Stimulated activated naive CD8-positive, alpha-beta T cell treated with anti-CD3 and anti-CD28 coated beads, Interleukin-15, Interleukin-2, amounts not matched to agents 100 U/mL and 50 U/mL, for 24 hours (primary cell): Measurements from ENCODE around the gene FGD6.

Source experiments
- ATAC-seq: fragments of 150-1000 bp; cut with Tn5 transposase; one replicate; pipeline ENCODE4 v1.10.0; 2021
- DNase-seq: peaks from one replicate; pipeline ENCODE4 v3.0.0; 2021

The FGD6 gene

DNA sequence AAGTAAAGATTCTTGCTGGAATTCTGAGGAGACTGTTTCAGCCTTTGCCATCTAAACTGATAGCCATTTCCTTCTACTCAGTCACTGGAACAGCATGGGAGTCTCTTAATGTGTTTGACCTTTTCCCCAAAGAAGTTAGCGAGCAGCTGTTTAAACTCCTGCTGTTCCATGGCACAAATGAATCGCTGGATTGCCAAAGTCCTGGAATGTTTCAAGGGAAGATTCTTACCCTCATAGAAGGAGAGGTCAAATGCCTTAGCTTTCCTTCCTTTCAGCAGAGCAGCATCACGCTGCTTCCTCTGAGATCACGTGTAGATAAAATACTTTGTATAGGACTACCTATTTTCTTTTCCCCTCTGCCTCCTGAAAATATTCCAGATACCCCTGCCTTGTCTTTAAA, 133.3 kb downstream of the FGD6 start:
- DNase-seq (no peak), ATAC-seq (no peak)

DNA sequence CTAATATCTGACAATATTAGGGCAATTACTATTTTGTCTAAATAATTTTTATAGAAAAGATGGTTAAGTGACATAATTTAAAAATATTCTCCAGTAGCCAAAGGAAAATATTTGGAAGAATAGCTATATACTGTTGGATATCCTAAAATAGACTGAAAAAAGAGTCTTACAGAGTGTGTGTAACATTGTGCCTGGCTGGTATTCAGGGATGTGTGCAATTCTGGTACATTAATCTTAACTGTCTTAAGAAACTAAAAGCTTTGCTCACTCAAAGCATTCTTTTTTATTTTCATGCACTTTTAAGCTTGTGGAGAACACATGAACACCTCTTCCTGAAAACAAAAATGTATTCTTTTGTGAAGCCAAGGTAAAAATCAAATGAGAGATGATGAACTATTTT, 133.8 kb downstream of the FGD6 start:
- ATAC-seq (no peak), DNase-seq (no peak)

DNA sequence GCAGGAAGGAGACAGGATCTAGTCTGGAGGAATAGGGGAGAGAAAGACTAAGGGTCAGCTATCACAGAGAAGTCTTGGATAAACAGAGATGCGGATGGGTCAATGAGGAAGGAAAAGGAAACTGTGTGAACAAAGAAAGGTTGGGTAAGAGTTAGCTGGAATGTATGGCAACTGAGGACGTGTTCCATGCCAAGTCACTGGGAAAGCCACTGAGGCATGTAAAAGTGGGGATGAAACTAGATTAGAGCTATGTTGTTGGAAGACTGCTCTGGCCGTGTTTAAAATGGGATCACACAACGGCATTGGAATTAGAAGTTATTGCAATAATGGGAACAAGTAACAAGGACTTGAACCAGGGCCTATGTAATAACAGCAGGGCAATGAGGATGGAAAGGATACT, 139.9 kb downstream of the FGD6 start:
- no peak for ATAC-seq
- DNase-seq, result no peak

DNA sequence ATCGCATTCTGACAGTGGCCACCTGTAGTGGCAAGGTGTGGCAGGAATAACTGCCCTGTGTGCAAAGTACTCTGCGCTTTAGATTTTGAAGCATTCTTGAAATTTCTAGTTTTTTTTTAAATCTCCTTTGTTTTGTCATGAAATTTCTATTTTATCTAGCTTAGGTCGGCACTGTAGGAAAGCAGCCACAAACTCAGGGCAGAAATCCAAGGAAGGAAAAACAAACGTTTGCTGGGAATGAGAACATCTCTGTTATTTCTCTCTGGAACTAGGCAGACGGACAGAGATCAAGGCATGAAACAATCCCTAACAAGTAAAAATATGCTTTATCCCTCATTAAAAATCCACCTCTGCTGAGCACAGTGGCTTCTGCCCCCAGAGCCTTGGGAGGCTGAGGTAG, 142.5 kb downstream of the FGD6 start:
- DNase-seq, result no peak
- ATAC-seq, result no peak

DNA sequence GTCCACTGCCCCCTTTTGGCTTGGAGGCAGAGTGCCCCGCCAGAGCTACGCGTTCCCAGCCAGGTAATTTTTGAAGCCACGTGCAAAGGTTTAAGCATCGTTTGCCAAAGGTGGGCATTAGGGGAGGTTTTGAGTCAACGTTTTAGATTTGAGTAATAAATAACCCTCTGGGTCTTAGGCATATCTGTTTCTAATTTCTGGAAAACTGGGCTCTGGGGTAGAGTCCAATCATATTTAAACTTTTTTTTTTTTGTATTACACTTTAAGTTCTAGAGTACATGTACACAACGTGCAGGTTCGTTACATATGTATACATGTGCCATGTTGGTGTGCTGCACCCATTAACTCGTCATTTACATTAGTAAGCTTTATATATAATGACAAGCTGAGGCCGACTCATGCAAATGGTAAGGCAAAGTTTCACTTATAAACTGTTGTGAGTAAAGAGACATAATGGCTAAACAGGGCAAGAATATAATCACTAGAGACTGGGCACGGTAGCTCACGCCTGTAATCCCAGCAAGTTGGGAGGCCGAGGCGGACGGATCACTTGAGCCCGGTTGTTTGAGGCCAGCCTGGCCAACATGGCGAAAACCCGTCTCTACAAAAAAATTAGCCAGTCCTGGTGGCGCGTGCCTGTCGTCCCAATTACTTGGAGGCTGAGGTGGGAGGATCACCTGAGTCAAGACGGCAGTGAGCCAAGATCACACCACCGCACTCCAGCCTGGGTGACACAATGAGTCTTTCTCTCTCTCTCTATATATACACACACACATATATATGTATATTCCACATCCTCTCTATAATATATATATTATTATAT, 143.4 kb downstream of the FGD6 start:
- DNase-seq (no peak), ATAC-seq (no peak)

DNA sequence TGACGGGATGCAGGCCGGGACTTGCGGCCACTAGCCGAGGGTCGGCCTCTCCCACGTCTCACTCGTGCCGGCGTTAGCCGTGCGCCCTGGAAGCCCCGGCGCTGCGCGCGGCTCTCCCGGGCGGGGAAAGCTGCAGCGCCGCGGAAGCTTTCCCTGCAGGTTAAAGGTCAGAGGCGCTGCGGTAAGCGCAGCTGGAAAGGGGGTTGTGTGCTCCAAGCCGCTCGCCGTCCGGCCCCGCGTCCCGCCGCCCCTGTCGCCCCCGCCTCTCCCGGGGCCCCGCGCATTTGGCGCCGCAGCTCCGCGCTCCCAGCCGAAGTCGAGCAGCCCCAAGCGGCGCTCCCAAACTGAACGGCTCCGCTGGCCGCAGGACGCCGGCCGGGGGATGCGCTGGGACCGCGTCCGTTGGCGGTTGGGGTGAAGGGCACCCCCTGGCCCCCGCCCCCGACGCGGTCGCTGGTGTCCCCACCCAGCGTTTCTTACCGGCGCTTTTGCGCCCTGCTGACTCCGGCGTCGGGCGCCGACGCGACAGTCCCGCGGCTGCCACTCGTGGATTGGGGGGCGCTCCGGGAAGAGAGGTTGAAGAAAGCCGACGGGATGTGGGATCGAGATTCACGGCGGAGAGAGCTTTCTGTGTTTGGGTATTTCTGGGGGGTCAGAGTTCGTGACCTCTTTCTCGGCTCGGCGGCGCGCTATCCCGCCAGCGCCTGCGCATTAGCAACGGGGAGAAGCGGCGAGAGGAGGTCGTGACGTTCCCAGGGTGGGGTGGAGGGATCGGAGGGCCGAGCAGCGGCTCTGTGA, 144.2 kb downstream of the FGD6 start, which contains the start of gene NR2C1:
NR2C1 (minus strand) TSS at position 719 of the 798 bp plus-strand sequence. CDS start 6,234 bp downstream, outside the sequence.
- DNase-seq (peak; percentile 91), ATAC-seq (peak; percentile 98)

DNA sequence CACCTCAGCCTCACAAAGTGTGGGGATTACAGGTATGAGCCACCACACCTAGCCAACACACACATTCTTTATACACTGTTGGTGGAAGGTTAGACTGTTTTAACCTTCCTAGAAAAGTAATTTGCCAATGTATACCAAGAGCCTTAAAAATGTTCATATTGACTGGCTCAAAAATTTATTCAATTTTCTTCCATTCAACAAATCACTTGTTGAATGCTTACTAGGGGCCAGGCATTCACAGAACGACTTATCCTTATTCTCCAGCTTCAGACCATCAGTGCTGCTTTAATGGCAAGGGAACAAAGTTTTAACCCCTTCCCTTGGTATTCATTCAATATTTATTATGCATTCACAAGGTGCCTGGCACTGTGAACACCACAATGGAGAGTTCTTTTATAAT, 146.9 kb downstream of the FGD6 start:
- DNase-seq (no peak), ATAC-seq (no peak)

DNA sequence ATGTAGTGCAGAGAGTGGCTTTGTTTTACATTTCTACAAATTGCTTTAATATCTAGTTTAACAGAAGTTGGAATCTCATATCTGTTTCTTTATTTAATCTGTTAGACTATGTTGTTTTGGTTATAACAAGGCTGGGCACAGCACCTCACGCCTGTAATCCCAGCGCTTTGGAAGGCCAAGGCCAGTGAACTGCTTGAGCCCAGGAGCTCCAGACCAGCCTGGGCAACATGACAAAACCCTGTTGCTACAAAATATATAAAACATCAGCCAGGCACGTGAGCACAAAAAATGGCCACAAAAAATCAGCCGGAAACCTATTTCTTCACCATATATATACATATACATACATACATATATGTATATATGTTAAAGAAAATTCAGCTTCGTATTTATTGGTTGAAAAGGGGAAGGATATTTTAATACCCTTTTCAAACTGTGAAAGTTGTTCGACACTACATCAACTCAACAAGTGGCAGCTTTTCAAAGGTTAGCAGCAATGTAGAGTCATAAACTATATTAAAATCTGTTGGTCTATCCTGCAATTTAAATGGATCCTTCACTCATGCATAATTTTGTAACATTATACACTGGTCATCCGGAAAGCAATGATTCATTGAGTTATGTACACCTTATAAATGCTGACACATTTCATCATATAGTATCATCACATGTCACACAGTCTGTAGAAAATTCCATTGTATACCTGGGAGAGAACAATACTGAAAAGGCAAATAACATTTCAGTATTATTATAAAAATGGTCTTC, 151.0 kb downstream of the FGD6 start:
- ATAC-seq, result no peak
- no peak for DNase-seq

DNA sequence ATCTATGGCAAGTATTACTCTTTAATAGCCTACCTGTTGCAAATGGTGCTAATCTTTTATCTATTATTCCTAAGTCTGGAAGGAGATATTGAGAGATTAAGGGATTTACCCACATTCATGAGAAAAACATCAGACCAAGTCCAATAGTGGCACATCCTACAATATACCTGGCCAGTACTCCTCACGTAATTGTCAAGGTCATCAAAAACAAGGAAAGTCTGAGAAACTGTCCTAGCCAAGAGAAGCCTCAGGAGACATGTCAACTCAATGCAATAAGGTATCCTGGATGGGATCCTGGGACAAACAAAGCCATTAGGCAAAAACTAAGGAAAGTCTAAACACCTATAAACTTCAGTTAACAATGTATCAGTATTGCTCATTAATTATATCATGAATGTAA, 156.3 kb downstream of the FGD6 start:
- no peak for DNase-seq
- no peak for ATAC-seq

DNA sequence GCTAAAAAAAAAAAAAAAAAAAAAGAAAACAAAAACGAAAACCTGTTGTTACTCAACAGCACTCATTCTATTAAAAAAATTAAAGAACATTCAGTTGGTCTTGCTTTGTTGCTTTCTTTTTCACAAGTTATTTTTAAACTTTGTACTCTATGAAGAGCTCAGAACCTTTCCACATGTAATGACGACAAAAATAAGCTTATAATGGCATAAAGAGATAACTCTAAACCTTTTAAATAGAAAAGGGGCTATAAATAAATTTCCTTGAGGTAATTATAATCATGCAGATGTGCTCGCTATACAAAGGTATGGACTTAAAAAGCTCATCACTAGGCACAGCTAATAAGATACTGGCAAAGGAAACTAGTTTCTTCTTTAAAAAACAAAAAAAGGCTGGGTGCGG, 157.3 kb downstream of the FGD6 start:
- ATAC-seq, result no peak
- DNase-seq, result no peak

DNA sequence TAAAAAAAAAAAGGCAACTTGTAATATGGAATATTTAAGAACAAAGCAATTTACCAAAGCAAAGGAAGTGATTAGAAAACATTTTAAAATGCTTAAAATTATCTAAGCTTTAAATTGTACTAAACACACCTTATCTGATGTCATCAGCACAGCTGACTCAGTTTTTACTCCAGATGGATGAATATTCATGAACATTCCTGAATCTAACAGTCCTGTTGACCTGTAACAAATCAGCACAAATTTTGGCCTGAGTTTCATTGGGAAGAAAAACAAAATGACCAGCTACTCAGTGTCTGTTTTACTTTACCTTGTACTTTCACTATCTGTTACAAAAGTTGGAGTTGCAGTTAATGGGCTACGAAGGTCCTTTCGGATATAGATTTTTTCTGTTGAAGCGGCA, 159.8 kb downstream of the FGD6 start:
- DNase-seq (no peak), ATAC-seq (no peak)

DNA sequence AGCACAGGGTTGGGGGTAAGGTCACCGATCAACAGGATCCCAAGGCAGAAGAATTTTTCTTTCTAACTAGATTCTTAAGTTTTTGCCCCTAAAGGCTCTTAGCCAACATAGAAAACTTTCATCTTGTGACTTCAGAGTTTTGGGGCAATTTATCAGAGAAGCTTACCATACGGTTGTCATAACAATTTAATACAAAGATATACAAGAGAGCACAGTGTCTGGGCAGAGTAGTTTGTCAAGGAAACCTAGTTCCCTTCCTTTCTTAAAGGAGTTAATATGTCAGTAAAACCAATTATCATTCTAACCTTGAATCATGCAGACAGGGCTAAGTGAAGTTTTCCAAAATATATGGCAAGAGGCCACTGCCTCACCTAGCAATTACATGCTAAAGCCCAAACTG, 162.2 kb downstream of the FGD6 start:
- ATAC-seq, result no peak
- no peak for DNase-seq

DNA sequence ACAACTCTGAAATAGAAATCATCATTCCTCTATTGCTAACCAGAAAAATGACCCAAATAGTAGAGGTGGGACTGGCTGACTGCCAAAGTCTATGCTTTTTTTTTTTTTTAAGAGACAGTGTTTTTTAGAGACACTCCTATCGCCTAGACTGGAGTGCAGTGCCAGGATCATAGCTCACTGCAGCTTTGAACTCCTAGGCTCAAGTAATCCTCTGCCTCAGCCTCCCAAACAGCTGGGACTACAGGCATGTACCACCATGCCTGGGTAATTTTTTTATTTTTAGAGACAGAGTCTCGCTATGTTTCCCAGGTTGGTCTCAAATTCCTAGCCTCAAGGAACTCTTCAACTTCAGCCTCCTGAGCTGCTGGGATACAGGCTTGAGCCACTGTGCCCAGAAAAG, 163.1 kb downstream of the FGD6 start:
- no peak for ATAC-seq
- no peak for DNase-seq

DNA sequence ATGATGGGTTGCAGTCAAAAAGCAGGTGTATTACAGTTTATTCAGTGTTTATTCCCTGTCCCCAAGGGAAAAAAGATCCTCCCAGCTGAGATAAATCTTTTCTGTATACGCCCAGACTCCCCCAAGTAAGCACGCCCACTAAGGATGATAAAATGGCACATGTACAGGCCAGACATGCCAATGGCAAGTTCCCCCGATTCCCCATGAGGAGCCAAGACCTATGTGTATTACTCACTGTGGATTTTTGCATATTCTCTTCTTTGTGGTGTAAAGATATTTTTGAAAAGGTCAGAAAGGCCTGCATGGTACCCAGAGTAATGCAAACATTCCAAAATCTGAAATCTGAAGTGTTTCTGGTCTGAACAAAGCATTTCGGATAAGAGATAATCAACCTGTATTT, 166.0 kb downstream of the FGD6 start:
- DNase-seq (no peak), ATAC-seq (peak; percentile 52)

DNA sequence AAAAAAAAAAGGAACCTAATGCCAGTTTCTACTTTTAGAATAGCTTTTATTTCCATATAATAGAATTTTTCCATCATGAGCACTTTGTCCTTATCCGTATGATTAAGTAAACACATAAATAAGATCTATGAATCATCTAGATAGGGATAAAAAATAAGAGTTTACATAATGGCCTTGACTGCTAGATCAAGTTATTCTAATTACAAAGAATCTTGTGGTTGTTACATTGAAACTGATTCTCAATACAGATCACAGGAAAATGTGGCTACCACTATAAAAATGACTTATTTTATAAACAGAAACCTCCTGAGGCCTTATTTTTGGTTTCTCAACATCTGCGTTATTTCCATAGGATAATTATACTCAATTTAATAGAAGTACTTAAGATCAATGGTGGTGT, 179.4 kb downstream of the FGD6 start:
- ATAC-seq, result no peak
- no peak for DNase-seq

DNA sequence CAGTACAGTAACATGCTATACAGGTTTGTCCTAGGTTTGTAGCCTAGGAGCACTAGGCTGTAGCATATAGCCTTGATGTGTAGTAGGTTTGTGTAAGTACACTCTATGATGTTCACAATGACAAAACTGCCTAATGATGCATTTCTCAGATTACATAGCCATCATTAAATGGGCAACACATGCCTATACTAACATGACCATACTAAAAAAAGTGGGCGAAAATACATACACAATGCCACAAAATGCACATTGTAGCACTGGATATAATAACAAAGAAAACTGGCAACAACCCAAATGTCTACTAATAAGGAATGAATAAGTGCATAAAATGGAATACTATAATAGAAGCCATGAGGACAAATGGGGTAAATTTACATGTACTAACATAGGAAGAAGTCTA, 182.5 kb downstream of the FGD6 start:
- no peak for ATAC-seq
- no peak for DNase-seq
